SK-N-SH (cell line): ENCODE results near the gene CMTM8. TPM values are rescaled to one million over a fixed set of nuclear protein-coding genes. Genes with fewer than 3 reads are reported as not detected.

Experiments
- CTCF ChIA-PET: fragments of 300-600, 350-600 bp; formaldehyde crosslinking; extraction: SDS; loops from one replicate; lab custom pipeline; 2021; lab: Yijun Ruan, JAX
- POLR2A ChIA-PET: fragments of 350-600 bp; sonication (Branson Sonifier 250); formaldehyde crosslinking; extraction: SDS; loops from one replicate; lab custom pipeline; 2020; ENCODE audit warnings: antibody characterized with exemption, inconsistent platforms; lab: Yijun Ruan, JAX
- DNase-seq: peaks from one replicate; pipeline ENCODE4 v3.0.0; 2012
- H2AFZ ChIP-seq: fragments of 200-600 bp; sonication (generic); 2 replicates; pipeline ENCODE4 v1.8.1; 2016; ENCODE audit warnings: antibody characterized with exemption, mild to moderate bottlenecking, low read depth
- H3F3A ChIP-seq: fragments of 200-600 bp; sonication (generic); replicated peaks from 2 replicates; pipeline ENCODE3; 2016; ENCODE audit warnings: antibody characterized with exemption, mild to moderate bottlenecking; ENCODE audit not compliant: insufficient read depth
- H3K27ac ChIP-seq, 2 experiments: fragments of 200-500 bp in 1 of 2; fragments of 200-600 bp in 1 of 2; sonication (Bioruptor generic) in 1 of 2; sonication (generic), shearing (Covaris generic) in 1 of 2; 2 replicates each; pipeline versions ENCODE4 v1.5.1 to v1.6.1; 2014 to 2016; ENCODE audit warnings: low read depth in 2 of 2, inconsistent platforms in 1 of 2, low read length in 1 of 2, mild to moderate bottlenecking in 1 of 2, mixed read lengths in 1 of 2
- H3K27me3 ChIP-seq: fragments of 200-600 bp; sonication (generic), shearing (Covaris generic); 2 replicates; pipeline ENCODE4 v1.6.1; 2016; ENCODE audit warnings: mixed run types; ENCODE audit not compliant: insufficient read depth
- H3K36me3 ChIP-seq, 2 experiments: fragments of 200-500 bp in 1 of 2; fragments of 200-600 bp in 1 of 2; sonication (Bioruptor generic) in 1 of 2; sonication (generic) in 1 of 2; replicated peaks in 1 of 2; 2 replicates each; pipeline versions ENCODE3 to v1.5.1; 2014 to 2016; ENCODE audit warnings: low read length in 1 of 2, mild to moderate bottlenecking in 1 of 2; ENCODE audit not compliant: insufficient read depth in 2 of 2, control insufficient read depth in 1 of 2
- H3K4me1 ChIP-seq, 2 experiments: fragments of 200-500 bp in 1 of 2; fragments of 200-600 bp in 1 of 2; sonication (Bioruptor generic) in 1 of 2; sonication (generic), shearing (Covaris generic) in 1 of 2; 2 replicates each; pipeline versions ENCODE4 v1.5.1 to v1.6.1; 2014 to 2016; ENCODE audit warnings: low read depth in 1 of 2, low read length in 1 of 2, mixed run types in 1 of 2; ENCODE audit not compliant: insufficient read depth in 2 of 2, control insufficient read depth in 1 of 2
- H3K4me2 ChIP-seq: fragments of 200-600 bp; sonication (generic), shearing (Covaris generic); 2 replicates; pipeline ENCODE4 v1.6.1; 2017; ENCODE audit warnings: mixed run types
- H3K4me3 ChIP-seq, 2 experiments: fragments of 200-500 bp in 1 of 2; fragments of 200-600 bp in 1 of 2; sonication (Bioruptor generic) in 1 of 2; sonication (generic), shearing (Covaris generic) in 1 of 2; 2 replicates each; pipeline versions ENCODE4 v1.5.1 to v1.8.1; 2014 to 2016; ENCODE audit warnings: low read depth in 2 of 2, inconsistent platforms in 1 of 2, low read length in 1 of 2, mild to moderate bottlenecking in 1 of 2, mixed read lengths in 1 of 2, moderate library complexity in 1 of 2
- H3K79me2 ChIP-seq: fragments of 200-600 bp; sonication (generic); 2 replicates; pipeline ENCODE4 v1.8.1; 2017; ENCODE audit warnings: mild to moderate bottlenecking; ENCODE audit not compliant: insufficient read depth
- H3K9ac ChIP-seq: fragments of 200-600 bp; sonication (generic); 2 replicates; pipeline ENCODE4 v1.6.1; 2017; ENCODE audit warnings: mixed run types
- H3K9me2 ChIP-seq: fragments of 200-600 bp; sonication (generic); 2 replicates; pipeline ENCODE4 v1.6.1; 2017; ENCODE audit warnings: mixed run types
- H3K9me3 ChIP-seq: fragments of 200-600 bp; sonication (generic); 2 replicates; pipeline ENCODE4 v1.6.1; 2017; ENCODE audit warnings: mixed run types, mild to moderate bottlenecking, moderate library complexity
- H4K20me1 ChIP-seq: fragments of 200-600 bp; sonication (generic); 2 replicates; pipeline ENCODE4 v1.6.1; 2017; ENCODE audit warnings: mild to moderate bottlenecking, mixed run types; ENCODE audit not compliant: insufficient read depth
- CHD2 ChIP-seq: fragments of 150-350 bp; IDR thresholded peaks from 2 replicates; pipeline ENCODE4 v1.6.1; 2018; ENCODE audit warnings: low read length; ENCODE audit not compliant: partially characterized antibody
- CTCF ChIP-seq: fragments of 200-600 bp; sonication (generic); IDR thresholded peaks from 2 replicates; pipeline ENCODE4 v1.6.1; 2017; ENCODE audit warnings: antibody characterized with exemption, mild to moderate bottlenecking, moderate library complexity
- EP300 ChIP-seq, 2 experiments: IDR thresholded peaks; 2 replicates each; pipeline versions ENCODE4 v1.4.0 to v1.6.1; 2012; ENCODE audit warnings: borderline replicate concordance in 1 of 2, low read depth in 1 of 2, low read length in 1 of 2
- EZH2phosphoT487 ChIP-seq: fragments of 200-600 bp; sonication (generic); IDR thresholded peaks from 2 replicates; pipeline ENCODE4 v1.6.1; 2017; ENCODE audit warnings: low read depth, mixed run types, mild to moderate bottlenecking, antibody characterized with exemption, moderate library complexity, borderline replicate concordance
- FOSL2 ChIP-seq: IDR thresholded peaks from 2 replicates; pipeline ENCODE4 v1.4.0; 2012; ENCODE audit warnings: low read depth, mild to moderate bottlenecking, moderate library complexity, borderline replicate concordance
- FOXJ3 ChIP-seq: sonication (generic); formaldehyde crosslinking; IDR thresholded peaks from 2 replicates; pipeline ENCODE4 v1.5.1; 2020; ENCODE audit warnings: mild to moderate bottlenecking, missing genetic modification reagents
- IRF3 ChIP-seq: fragments of 150-350 bp; IDR thresholded peaks from 2 replicates; pipeline ENCODE4 v1.6.1; 2016; ENCODE audit warnings: mild to moderate bottlenecking, low read depth, low read length
- MEF2A ChIP-seq: IDR thresholded peaks from 2 replicates; pipeline ENCODE4 v1.4.0; 2012; ENCODE audit warnings: low read depth, borderline replicate concordance
- MXI1 ChIP-seq: IDR thresholded peaks from 2 replicates; pipeline ENCODE4 v1.6.1; 2012; ENCODE audit warnings: mild to moderate bottlenecking, low read depth, low read length, improper control_type of control experiment
- NFIC ChIP-seq: IDR thresholded peaks from 2 replicates; pipeline ENCODE4 v1.4.0; 2012; ENCODE audit warnings: borderline replicate concordance
- NRF1 ChIP-seq: IDR thresholded peaks from 2 replicates; pipeline ENCODE4 v1.6.1; 2012; ENCODE audit warnings: low read depth, mild to moderate bottlenecking, low read length
- POLR2AphosphoS5 ChIP-seq: IDR thresholded peaks from 2 replicates; pipeline ENCODE4 v1.6.1; 2012; ENCODE audit warnings: low read depth, low read length
- RAD21 ChIP-seq: IDR thresholded peaks from 2 replicates; pipeline ENCODE4 v1.6.1; 2012; ENCODE audit warnings: mild to moderate bottlenecking, low read length
- SMC3 ChIP-seq: IDR thresholded peaks from 2 replicates; pipeline ENCODE4 v1.6.1; 2012; ENCODE audit warnings: low read depth, low read length, improper control_type of control experiment
- TCF12 ChIP-seq: IDR thresholded peaks from 2 replicates; pipeline ENCODE4 v1.4.0; 2012
- TEAD4 ChIP-seq: IDR thresholded peaks from 2 replicates; pipeline ENCODE4 v1.4.0; 2012; ENCODE audit warnings: mild to moderate bottlenecking, borderline replicate concordance; ENCODE audit not compliant: insufficient read depth
- YY1 ChIP-seq: IDR thresholded peaks from 2 replicates; pipeline ENCODE4 v1.4.0; 2012; ENCODE audit warnings: low read depth, mild to moderate bottlenecking
- WGBS: methylation state at CpG from one replicate; pipeline ENCODE4 v1.1.6; 2017; ENCODE audit warnings: low lambda C conversion rate; 5-methylcytosine and 5-hydroxymethylcytosine counted together
- polyA plus RNA-seq, 3 experiments: library from polyadenylated mRNA; depleted of rRNA; stranded (reverse); fragments of >200 nt; gene quantifications; 2 replicates each; pipeline ENCODE4 v1.2.3, GENCODE V29; 2012
- TF ChIP-seq, protein P1 (sequence below): IDR thresholded peaks from 2 replicates; pipeline ENCODE4 v1.4.0; 2012; ENCODE audit warnings: low read depth, borderline replicate concordance

Gene CMTM8
- polyA plus RNA-seq, 1 of the 3 experiments (the other 2 are of a cell fraction), result 9.7 TPM

- no peak overlapping the region for H3K4me2 ChIP-seq
- no peak overlapping the region for H3K4me3 ChIP-seq
- 95% methylated on average over 4 of the region's 4 CpGs for WGBS
- ChIA-PET CTCF (interaction anchor here (1.1 kb wide), 2 partner anchors 68 to 222 kb away, joined by 3 read pairs; no protein-coding TSS in a partner anchor), POLR2A (no interaction called here)
- H3K9ac ChIP-seq, result no peak overlapping the region
- peaks cover 30% of the 10 kb centered on the region for H3F3A ChIP-seq
- H3K36me3 ChIP-seq, result no peaks in the 10 kb centered on the region
- peaks cover 7% of the 10 kb centered on the region; the same call in 1 of the 2 replicates for H4K20me1 ChIP-seq
- no peaks in the 10 kb centered on the region for H3K27me3 ChIP-seq
- H2AFZ ChIP-seq, result no peak overlapping the region
- no peak for DNase-seq
- H3K79me2 ChIP-seq, result no peaks in the 10 kb centered on the region; the same call in 1 of the 2 replicates
- TF ChIP-seq TEAD4 (no peak), RAD21 (no peak), CHD2 (no peak), MXI1 (no peak), FOXJ3 (CRISPR knock-in tag) (no peak), TCF12 (no peak), EP300 (IDR thresholded peaks at IDR 0.05; ENCODE audit: borderline replicate concordance in 1 of 2, low read depth in 1 of 2, low read length in 1 of 2) (no peak), IRF3 (no peak), YY1 (no peak)
- TF ChIP-seq, protein P1, sequence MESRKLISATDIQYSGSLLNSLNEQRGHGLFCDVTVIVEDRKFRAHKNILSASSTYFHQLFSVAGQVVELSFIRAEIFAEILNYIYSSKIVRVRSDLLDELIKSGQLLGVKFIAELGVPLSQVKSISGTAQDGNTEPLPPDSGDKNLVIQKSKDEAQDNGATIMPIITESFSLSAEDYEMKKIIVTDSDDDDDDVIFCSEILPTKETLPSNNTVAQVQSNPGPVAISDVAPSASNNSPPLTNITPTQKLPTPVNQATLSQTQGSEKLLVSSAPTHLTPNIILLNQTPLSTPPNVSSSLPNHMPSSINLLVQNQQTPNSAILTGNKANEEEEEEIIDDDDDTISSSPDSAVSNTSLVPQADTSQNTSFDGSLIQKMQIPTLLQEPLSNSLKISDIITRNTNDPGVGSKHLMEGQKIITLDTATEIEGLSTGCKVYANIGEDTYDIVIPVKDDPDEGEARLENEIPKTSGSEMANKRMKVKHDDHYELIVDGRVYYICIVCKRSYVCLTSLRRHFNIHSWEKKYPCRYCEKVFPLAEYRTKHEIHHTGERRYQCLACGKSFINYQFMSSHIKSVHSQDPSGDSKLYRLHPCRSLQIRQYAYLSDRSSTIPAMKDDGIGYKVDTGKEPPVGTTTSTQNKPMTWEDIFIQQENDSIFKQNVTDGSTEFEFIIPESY, result no peak
- peaks cover 0 to 9% of the 10 kb centered on the region in 2 experiments; a peak in 1 of 4 replicates for H3K4me1 ChIP-seq
- H3K9me2 ChIP-seq, result no peaks in the 10 kb centered on the region
- no peaks in the 10 kb centered on the region for H3K9me3 ChIP-seq
- no peak overlapping the region for H3K27ac ChIP-seq
Observed at GRCh38 chr3:32246079-32246675, 7.7 kb downstream of the CMTM8 start.

GRCh38 chr3:32249184-32249782 lies 10.8 kb downstream of the CMTM8 start:
- Histone ChIP-seq H3K9ac (peak overlapping the region; percentile 47; the same call in 1 of the 2 replicates), H2AFZ (no peak overlapping the region), H3K9me2 (no peaks in the 10 kb centered on the region), H3K4me1 (peaks cover 0 to 9% of the 10 kb centered on the region in 2 experiments; a peak in 1 of 4 replicates), H3K27me3 (no peaks in the 10 kb centered on the region), H3K79me2 (no peaks in the 10 kb centered on the region; the same call in 1 of the 2 replicates), H3K9me3 (peaks cover 3% of the 10 kb centered on the region; the same call in 1 of the 2 replicates), H3K4me2 (peak overlapping the region; percentile 72), H3F3A (peaks cover 30% of the 10 kb centered on the region), H3K4me3 (no peak overlapping the region), H3K27ac (peak overlapping the region in 1 of 2 experiments; percentile 89; a peak in 2 of 4 replicates), H4K20me1 (peaks cover 7% of the 10 kb centered on the region; the same call in 1 of the 2 replicates), H3K36me3 (peaks cover 0 to 5% of the 10 kb centered on the region in 2 experiments)
- ChIA-PET CTCF (interaction anchor here (0.8 kb wide), 1 partner anchor 9 kb away, joined by 4 read pairs; no protein-coding TSS in a partner anchor), POLR2A (no interaction called here)
- 44% methylated on average over 4 of the region's 4 CpGs for WGBS
- DNase-seq, result no peak
- TF ChIP-seq FOSL2, result peak; percentile 95
- TF ChIP-seq EZH2phosphoT487, result no peak
- TF ChIP-seq MEF2A, result peak; percentile 86; the same call in 1 of the 2 replicates
- no peak for TF ChIP-seq FOXJ3 (CRISPR knock-in tag)
- no peak for TF ChIP-seq CHD2
- TF ChIP-seq NRF1, result no peak
- no peak for TF ChIP-seq YY1
- peak; percentile 54 to 96 for TF ChIP-seq EP300 (IDR thresholded peaks at IDR 0.05; ENCODE audit: borderline replicate concordance in 1 of 2, low read depth in 1 of 2, low read length in 1 of 2)
- no peak for TF ChIP-seq SMC3
- no peak for TF ChIP-seq CTCF
- peak; percentile 91 for TF ChIP-seq POLR2AphosphoS5
- TF ChIP-seq, protein P1, result peak; percentile 69; the same call in 1 of the 2 replicates
- peak; percentile 92 for TF ChIP-seq NFIC
- no peak for TF ChIP-seq MXI1
